ENCODE results near the gene FFAR3. TPM values are rescaled to one million over a fixed set of nuclear protein-coding genes. Genes with fewer than 3 reads are reported as not detected.

Gene FFAR3
- total and polyA plus RNA-seq, 4 experiments from 2014 or later, result not detected

- no peak overlapping the region for H3K4me3 ChIP-seq (ENCODE audit: low read length in 2 of 2)
- ChIA-PET POLR2A (ENCODE audit: partially characterized antibody) (no interaction called here), CTCF (ENCODE audit: partially characterized antibody) (interaction anchor here (1.2 kb wide), 1 partner anchor 13 kb away, joined by 3 read pairs; no protein-coding TSS in a partner anchor)
- no peak overlapping the region for H3K27ac ChIP-seq (ENCODE audit: low read depth, low read length)
- no peaks in the 10 kb centered on the region for H3K36me3 Mint-ChIP-seq
- peaks cover 3 to 4% of the 10 kb centered on the region in 2 donors for H3K27me3 Mint-ChIP-seq
- H3K36me3 ChIP-seq (ENCODE audit: insufficient read depth, low read length), result no peaks in the 10 kb centered on the region
- H3K9me3 ChIP-seq (ENCODE audit: control insufficient read depth in 1 of 2, low read length in 2 of 2), result no peaks in the 10 kb centered on the region
- no peak for DNase-seq
- no peak overlapping the region for H3K4me3 Mint-ChIP-seq
- no peaks in the 10 kb centered on the region for H3K27me3 ChIP-seq (ENCODE audit: insufficient read depth, low read length)
- H3K4me1 Mint-ChIP-seq, result peaks cover 0 to 6% (median 1%) of the 10 kb centered on the region in 4 donors
- H3K4me1 ChIP-seq (ENCODE audit: insufficient read depth, low read length), result no peaks in the 10 kb centered on the region
- intact Hi-C loops (cut with micrococcal nuclease), result loop anchor here (10.0 kb wide), 1 partner anchor 196 kb away; the partner anchor contains the start of gene FXYD7
- H3K27ac Mint-ChIP-seq, result no peak overlapping the region
- H3K9me3 Mint-ChIP-seq, result no peaks in the 10 kb centered on the region
These were observed 17.8 kb upstream of the FFAR3 start for GRCh38 chr19:35340431-35340830.

DNA sequence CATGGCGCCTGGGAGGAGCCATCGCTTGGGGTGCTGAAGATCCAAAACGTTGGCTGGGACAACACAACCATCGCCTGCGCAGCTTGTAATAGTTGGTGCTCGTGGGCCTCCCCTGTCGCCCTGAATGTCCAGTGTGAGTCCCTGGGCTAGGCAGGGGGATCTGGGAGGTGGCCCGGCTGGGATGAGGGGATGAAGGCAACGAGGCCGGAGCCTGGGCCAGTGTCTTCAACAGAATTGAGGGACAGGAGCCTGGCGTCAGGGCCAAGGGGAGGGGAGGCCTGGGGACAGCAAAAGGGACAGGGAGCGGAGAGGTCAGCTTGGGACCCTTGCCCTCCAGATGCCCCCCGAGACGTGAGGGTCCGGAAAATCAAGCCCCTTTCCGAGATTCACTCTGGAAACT, 17.3 kb upstream of the FFAR3 start:
- Mint-ChIP-seq H3K27ac (no peak overlapping the region), H3K4me1 (peaks cover 3 to 10% (median 6%) of the 10 kb centered on the region in 4 donors), H3K4me3 (no peak overlapping the region), H3K9me3 (no peaks in the 10 kb centered on the region), H3K36me3 (no peaks in the 10 kb centered on the region), H3K27me3 (peaks cover 3 to 4% of the 10 kb centered on the region in 2 donors)
- Histone ChIP-seq H3K4me1 (ENCODE audit: insufficient read depth, low read length) (peaks cover 6% of the 10 kb centered on the region), H3K27ac (ENCODE audit: low read depth, low read length) (no peak overlapping the region), H3K9me3 (ENCODE audit: control insufficient read depth in 1 of 2, low read length in 2 of 2) (no peaks in the 10 kb centered on the region), H3K27me3 (ENCODE audit: insufficient read depth, low read length) (no peaks in the 10 kb centered on the region), H3K36me3 (ENCODE audit: insufficient read depth, low read length) (no peaks in the 10 kb centered on the region), H3K4me3 (ENCODE audit: low read length in 2 of 2) (no peak overlapping the region)
- ChIA-PET POLR2A (ENCODE audit: partially characterized antibody) (no interaction called here), CTCF (ENCODE audit: partially characterized antibody) (interaction anchor here (1.2 kb wide), 1 partner anchor 12 kb away, joined by 3 read pairs; no protein-coding TSS in a partner anchor)
- peak in 1 of 5 donors; percentile 27 for DNase-seq
- intact Hi-C loops (cut with micrococcal nuclease), result loop anchor here (10.0 kb wide), 1 partner anchor 196 kb away; the partner anchor contains the start of gene FXYD7

DNA sequence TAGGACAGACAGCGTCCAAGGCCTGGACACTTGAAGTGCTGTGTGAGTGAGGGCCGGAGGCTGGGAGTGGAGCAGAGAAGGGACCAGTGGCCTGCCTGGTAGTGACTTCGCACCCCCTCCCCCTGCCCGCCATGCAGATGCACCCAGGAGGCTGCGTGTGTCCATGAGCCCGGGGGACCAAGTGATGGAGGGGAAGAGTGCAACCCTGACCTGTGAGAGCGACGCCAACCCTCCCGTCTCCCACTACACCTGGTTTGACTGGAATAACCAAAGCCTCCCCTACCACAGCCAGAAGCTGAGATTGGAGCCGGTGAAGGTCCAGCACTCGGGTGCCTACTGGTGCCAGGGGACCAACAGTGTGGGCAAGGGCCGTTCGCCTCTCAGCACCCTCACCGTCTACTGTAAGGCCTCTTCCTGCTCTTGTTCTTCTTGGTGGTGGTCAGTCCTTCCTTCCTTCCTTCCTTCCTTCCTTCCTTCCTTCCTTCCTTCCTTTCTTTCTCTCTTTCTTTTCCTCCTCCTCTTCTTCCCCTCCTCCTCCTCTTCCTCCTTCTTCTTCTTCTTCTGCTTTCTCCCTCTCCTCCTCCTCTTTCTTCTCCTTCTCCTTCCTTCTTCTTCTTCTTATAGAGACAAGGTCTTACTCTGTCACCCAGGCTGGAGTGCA, 16.6 kb upstream of the FFAR3 start:
- peaks cover 12% of the 10 kb centered on the region for H3K4me1 ChIP-seq (ENCODE audit: insufficient read depth, low read length)
- H3K27ac Mint-ChIP-seq, result no peak overlapping the region
- H3K27me3 Mint-ChIP-seq, result peaks cover 3 to 5% of the 10 kb centered on the region in 2 donors
- peaks cover 7 to 17% (median 13%) of the 10 kb centered on the region in 4 donors for H3K4me1 Mint-ChIP-seq
- H3K27ac ChIP-seq (ENCODE audit: low read depth, low read length), result no peak overlapping the region
- no peaks in the 10 kb centered on the region for H3K9me3 ChIP-seq (ENCODE audit: control insufficient read depth in 1 of 2, low read length in 2 of 2)
- no peak overlapping the region for H3K4me3 Mint-ChIP-seq
- no peaks in the 10 kb centered on the region for H3K27me3 ChIP-seq (ENCODE audit: insufficient read depth, low read length)
- peaks cover 0 to 2% of the 10 kb centered on the region in 2 donors for H3K36me3 Mint-ChIP-seq
- H3K36me3 ChIP-seq (ENCODE audit: insufficient read depth, low read length), result no peaks in the 10 kb centered on the region
- peak in 1 of 5 donors; percentile 17 for DNase-seq
- no peak overlapping the region for H3K4me3 ChIP-seq (ENCODE audit: low read length in 2 of 2)
- intact Hi-C loops (cut with micrococcal nuclease), result loop anchor here (10.0 kb wide), 1 partner anchor 197 kb away; the partner anchor contains the start of gene FXYD7
- peaks cover 0 to 2% (median 0%) of the 10 kb centered on the region in 8 donors for H3K9me3 Mint-ChIP-seq
- ChIA-PET POLR2A (ENCODE audit: partially characterized antibody) (no interaction called here), CTCF (ENCODE audit: partially characterized antibody) (no interaction called here)

- CTCF ChIA-PET (ENCODE audit: partially characterized antibody), result interaction anchor here (0.7 kb wide), 1 partner anchor 149 kb away, joined by 4 read pairs; no protein-coding TSS in a partner anchor
- H3K36me3 ChIP-seq (ENCODE audit: insufficient read depth, low read length), result no peaks in the 10 kb centered on the region
- H3K4me3 Mint-ChIP-seq, result peak overlapping the region in 1 of 8 donors; percentile 15
- POLR2A ChIA-PET (ENCODE audit: partially characterized antibody), result no interaction called here
- peaks cover 0 to 2% (median 0%) of the 10 kb centered on the region in 8 donors for H3K9me3 Mint-ChIP-seq
- peaks cover 3 to 5% of the 10 kb centered on the region in 2 donors for H3K27me3 Mint-ChIP-seq
- no peak overlapping the region for H3K27ac ChIP-seq (ENCODE audit: low read depth, low read length)
- intact Hi-C loops (cut with micrococcal nuclease), result loop anchor here (10.0 kb wide), 1 partner anchor 198 kb away; the partner anchor contains the start of gene FXYD7
- peaks cover 20% of the 10 kb centered on the region for H3K4me1 ChIP-seq (ENCODE audit: insufficient read depth, low read length)
- peak in 1 of 5 donors; percentile 8 for DNase-seq
- H3K27ac Mint-ChIP-seq, result peak overlapping the region in 1 of 7 donors; percentile 42
- peaks cover 0 to 6% of the 10 kb centered on the region in 2 donors for H3K36me3 Mint-ChIP-seq
- H3K27me3 ChIP-seq (ENCODE audit: insufficient read depth, low read length), result no peaks in the 10 kb centered on the region
- no peaks in the 10 kb centered on the region for H3K9me3 ChIP-seq (ENCODE audit: control insufficient read depth in 1 of 2, low read length in 2 of 2)
- H3K4me3 ChIP-seq (ENCODE audit: low read length in 2 of 2), result no peak overlapping the region
- H3K4me1 Mint-ChIP-seq, result peaks cover 14 to 24% (median 21%) of the 10 kb centered on the region in 4 donors
These were observed 15.8 kb upstream of the FFAR3 start for GRCh38 chr19:35342430-35342829.

DNA sequence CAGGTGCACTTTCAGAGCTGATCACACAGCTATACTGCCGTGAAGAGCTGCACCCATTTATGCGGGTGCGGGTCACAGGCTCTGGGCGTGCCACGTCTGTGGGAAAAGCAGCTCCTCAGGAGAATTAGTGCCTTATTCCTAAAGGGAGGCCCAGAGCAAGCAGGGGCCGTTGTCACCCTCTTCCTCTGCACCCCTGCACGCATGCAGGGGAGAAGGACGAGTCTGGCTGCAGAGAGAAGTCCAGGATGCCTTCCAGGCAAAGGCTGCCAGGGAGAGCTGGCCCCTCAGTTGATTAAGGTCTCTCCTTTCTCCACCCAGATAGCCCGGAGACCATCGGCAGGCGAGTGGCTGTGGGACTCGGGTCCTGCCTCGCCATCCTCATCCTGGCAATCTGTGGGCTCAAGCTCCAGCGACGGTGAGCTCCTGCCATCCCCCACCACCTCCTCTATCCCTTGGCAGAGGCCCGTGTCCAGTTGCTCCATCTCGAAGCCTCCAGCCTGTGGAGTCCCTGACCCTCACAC, 13.7 kb upstream of the FFAR3 start:
- no peak overlapping the region for H3K4me3 Mint-ChIP-seq
- peaks cover 0 to 6% of the 10 kb centered on the region in 2 donors for H3K36me3 Mint-ChIP-seq
- H3K27ac Mint-ChIP-seq, result peak overlapping the region in 1 of 7 donors; percentile 60
- DNase-seq, result peak in 1 of 5 donors; percentile 31
- no peaks in the 10 kb centered on the region for H3K27me3 ChIP-seq (ENCODE audit: insufficient read depth, low read length)
- CTCF ChIA-PET (ENCODE audit: partially characterized antibody), result interaction anchor here (1.6 to 1.9 kb wide), 2 partner anchors 9 to 151 kb away, joined by 3 to 5 read pairs; no protein-coding TSS in a partner anchor
- H3K27ac ChIP-seq (ENCODE audit: low read depth, low read length), result no peak overlapping the region
- no peak overlapping the region for H3K4me3 ChIP-seq (ENCODE audit: low read length in 2 of 2)
- H3K9me3 ChIP-seq (ENCODE audit: control insufficient read depth in 1 of 2, low read length in 2 of 2), result no peaks in the 10 kb centered on the region
- H3K27me3 Mint-ChIP-seq, result peaks cover 3 to 5% of the 10 kb centered on the region in 2 donors
- peaks cover 0 to 2% (median 0%) of the 10 kb centered on the region in 8 donors for H3K9me3 Mint-ChIP-seq
- peaks cover 22 to 35% (median 29%) of the 10 kb centered on the region in 4 donors for H3K4me1 Mint-ChIP-seq
- POLR2A ChIA-PET (ENCODE audit: partially characterized antibody), result no interaction called here
- H3K36me3 ChIP-seq (ENCODE audit: insufficient read depth, low read length), result no peaks in the 10 kb centered on the region
- intact Hi-C loops (cut with micrococcal nuclease), result loop anchor here (5.0 to 10.0 kb wide), 2 partner anchors 97 to 200 kb away; partner anchors contain the start of genes FXYD7 and LSR
- H3K4me1 ChIP-seq (ENCODE audit: insufficient read depth, low read length), result peaks cover 28% of the 10 kb centered on the region

- intact Hi-C loops (cut with micrococcal nuclease), result loop anchor here (5.0 to 10.0 kb wide), 2 partner anchors 98 to 201 kb away; partner anchors contain the start of genes FXYD7 and LSR
- Histone ChIP-seq H3K36me3 (ENCODE audit: insufficient read depth, low read length) (no peaks in the 10 kb centered on the region), H3K27me3 (ENCODE audit: insufficient read depth, low read length) (no peaks in the 10 kb centered on the region), H3K9me3 (ENCODE audit: control insufficient read depth in 1 of 2, low read length in 2 of 2) (no peaks in the 10 kb centered on the region), H3K27ac (ENCODE audit: low read depth, low read length) (no peak overlapping the region), H3K4me1 (ENCODE audit: insufficient read depth, low read length) (peaks cover 28% of the 10 kb centered on the region), H3K4me3 (ENCODE audit: low read length in 2 of 2) (no peak overlapping the region)
- H3K4me3 Mint-ChIP-seq, result peak overlapping the region in 6 of 8 donors; percentile 4 to 76 (median 44)
- H3K9me3 Mint-ChIP-seq, result peaks cover 0 to 2% (median 0%) of the 10 kb centered on the region in 8 donors
- peak in 1 of 5 donors; percentile 35 for DNase-seq
- peaks cover 3 to 5% of the 10 kb centered on the region in 2 donors for H3K27me3 Mint-ChIP-seq
- ChIA-PET POLR2A (ENCODE audit: partially characterized antibody) (interaction anchor here (0.6 kb wide), 1 partner anchor 203 kb away, joined by 3 read pairs; the partner anchor contains the start of gene FXYD7), CTCF (ENCODE audit: partially characterized antibody) (interaction anchor here (1.6 to 1.9 kb wide), 2 partner anchors 8 to 150 kb away, joined by 3 to 5 read pairs; no protein-coding TSS in a partner anchor)
- peaks cover 22 to 37% (median 29%) of the 10 kb centered on the region in 4 donors for H3K4me1 Mint-ChIP-seq
- peak overlapping the region in 4 of 7 donors; percentile 10 to 92 (median 58) for H3K27ac Mint-ChIP-seq
- H3K36me3 Mint-ChIP-seq, result peaks cover 0 to 6% of the 10 kb centered on the region in 2 donors
These were observed 12.6 kb upstream of the FFAR3 start for GRCh38 chr19:35345671-35346111.
